ENCODE measurements around the gene CEP104. TPM values are rescaled to one million over a fixed set of nuclear protein-coding genes. Genes with fewer than 3 reads are reported as not detected.
A peak's percentile ranks its signal among the peaks of the same experiment; 100 is the strongest.

Gene CEP104
- polyA plus RNA-seq, 1 of the 3 experiments (the other 2 are of a cell fraction), result 19.2 TPM

DNA sequence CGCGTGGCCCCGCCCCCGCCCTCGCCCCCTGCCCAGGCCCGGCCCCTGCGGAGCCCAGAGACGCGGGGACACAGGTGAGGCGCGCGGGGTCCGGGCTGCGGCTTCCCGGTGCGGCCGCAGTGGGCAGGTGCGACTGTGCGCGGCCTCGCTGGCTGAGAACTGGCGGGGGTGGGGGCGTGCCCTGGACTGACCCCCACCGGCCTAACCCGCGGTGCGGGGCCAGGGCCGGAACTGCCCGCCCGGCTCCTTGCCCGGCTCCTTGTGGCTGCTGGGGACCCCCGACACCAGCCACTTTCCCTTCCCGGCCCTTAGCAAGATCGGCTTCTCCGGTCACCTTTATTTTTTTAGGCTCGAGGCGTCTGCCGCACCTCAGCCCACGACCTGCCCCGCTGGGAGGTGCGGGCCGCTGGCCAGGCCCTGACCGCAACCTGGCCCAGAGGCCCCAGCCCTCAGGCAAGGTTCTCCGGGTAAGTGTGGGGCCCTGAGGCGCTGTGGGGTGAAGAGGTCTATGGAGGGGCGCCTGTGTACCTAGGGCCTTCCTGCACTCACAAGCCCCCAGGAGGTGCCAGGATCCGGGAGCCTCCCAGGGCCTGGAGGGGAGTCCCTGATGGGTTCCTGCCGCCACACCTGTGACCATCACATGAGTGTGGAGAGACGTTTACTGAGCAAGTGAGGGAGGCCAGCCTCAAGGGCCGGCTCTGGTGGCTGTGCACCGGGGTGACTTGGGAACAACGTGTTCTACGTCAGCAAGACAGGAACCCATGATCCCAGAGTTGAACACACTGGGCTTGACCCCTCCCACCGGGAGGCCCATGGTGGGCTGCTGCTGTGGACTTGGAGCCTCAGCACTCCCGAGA is 84.1 kb downstream of the CEP104 start, which contains the start of gene SMIM1 (continued):
- no peak for TF ChIP-seq CHD2 (IDR thresholded peaks at IDR 0.05; ENCODE audit: low read length, partially characterized antibody)
- TF ChIP-seq, protein P1, sequence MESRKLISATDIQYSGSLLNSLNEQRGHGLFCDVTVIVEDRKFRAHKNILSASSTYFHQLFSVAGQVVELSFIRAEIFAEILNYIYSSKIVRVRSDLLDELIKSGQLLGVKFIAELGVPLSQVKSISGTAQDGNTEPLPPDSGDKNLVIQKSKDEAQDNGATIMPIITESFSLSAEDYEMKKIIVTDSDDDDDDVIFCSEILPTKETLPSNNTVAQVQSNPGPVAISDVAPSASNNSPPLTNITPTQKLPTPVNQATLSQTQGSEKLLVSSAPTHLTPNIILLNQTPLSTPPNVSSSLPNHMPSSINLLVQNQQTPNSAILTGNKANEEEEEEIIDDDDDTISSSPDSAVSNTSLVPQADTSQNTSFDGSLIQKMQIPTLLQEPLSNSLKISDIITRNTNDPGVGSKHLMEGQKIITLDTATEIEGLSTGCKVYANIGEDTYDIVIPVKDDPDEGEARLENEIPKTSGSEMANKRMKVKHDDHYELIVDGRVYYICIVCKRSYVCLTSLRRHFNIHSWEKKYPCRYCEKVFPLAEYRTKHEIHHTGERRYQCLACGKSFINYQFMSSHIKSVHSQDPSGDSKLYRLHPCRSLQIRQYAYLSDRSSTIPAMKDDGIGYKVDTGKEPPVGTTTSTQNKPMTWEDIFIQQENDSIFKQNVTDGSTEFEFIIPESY (IDR thresholded peaks at IDR 0.05; ENCODE audit: borderline replicate concordance, low read depth), result no peak

DNA sequence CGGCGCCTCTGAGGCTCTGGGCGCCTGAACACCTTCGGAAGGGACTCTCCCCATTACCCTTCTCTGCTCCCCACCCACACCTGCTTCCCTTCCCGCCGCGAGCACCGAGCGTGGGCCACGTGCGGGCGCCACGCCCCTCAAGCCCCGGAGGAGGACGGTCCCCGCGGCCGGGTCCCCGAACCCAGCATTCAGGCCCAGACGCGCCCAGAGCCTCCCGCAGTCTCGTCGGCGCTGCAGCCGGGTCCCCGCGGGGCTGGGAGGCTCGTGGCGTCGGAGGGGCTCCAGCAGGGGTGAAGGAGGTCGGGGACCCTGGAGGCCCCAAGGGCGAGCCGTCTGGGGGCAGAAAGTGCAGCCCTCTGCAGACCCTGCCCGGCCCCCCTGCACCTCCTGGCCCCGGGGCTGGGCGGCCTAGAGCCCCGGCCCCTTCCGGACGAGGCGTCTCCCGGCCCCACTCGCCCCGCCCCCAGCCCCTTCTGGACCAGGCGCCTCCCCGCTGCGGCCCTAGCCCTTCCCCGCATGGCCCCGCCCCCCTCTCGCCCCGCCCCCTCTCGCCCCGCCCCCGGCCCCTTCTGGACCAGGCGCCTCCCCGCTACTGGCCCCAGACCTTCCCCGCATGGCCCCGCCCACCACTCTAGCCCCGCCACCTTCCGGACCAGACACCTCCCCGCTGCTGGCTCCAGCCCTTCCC is 84.8 kb downstream of the CEP104 start:
- Histone ChIP-seq H3K4me3 (ENCODE audit: low read depth in 2 of 2, low read length in 1 of 2) (peak overlapping the region; percentile 61 to 68), H3K79me2 (ENCODE audit: insufficient read depth) (no peaks in the 10 kb centered on the region), H3K27me3 (ENCODE audit: insufficient read depth) (no peaks in the 10 kb centered on the region), H4K20me1 (ENCODE audit: insufficient read depth) (no peaks in the 10 kb centered on the region), H2AFZ (ENCODE audit: low read depth) (no peak overlapping the region), H3F3A (replicated peaks; ENCODE audit: insufficient read depth) (peaks cover 5% of the 10 kb centered on the region), H3K9ac (peak overlapping the region; percentile 54; the same call in 1 of the 2 replicates), H3K4me1 (ENCODE audit: control insufficient read depth in 1 of 2, insufficient read depth in 2 of 2, low read depth in 1 of 2, low read length in 1 of 2) (peaks cover 0 to 50% of the 10 kb centered on the region in 2 experiments; a peak in 1 of 4 replicates), H3K4me2 (peak overlapping the region; percentile 81; the same call in 1 of the 2 replicates), H3K27ac (ENCODE audit: low read depth in 2 of 2, low read length in 1 of 2) (peak overlapping the region in 1 of 2 experiments; percentile 78; a peak in 1 of 4 replicates), H3K9me2 (no peaks in the 10 kb centered on the region), H3K9me3 (no peaks in the 10 kb centered on the region), H3K36me3 (replicated peaks in 1 of 2; ENCODE audit: control insufficient read depth in 1 of 2, insufficient read depth in 2 of 2, low read length in 1 of 2) (no peaks in the 10 kb centered on the region)
- CTCF ChIA-PET, result interaction anchor here (0.8 kb wide), 1 partner anchor 48 kb away, joined by 4 read pairs; no protein-coding TSS in a partner anchor
- POLR2A ChIA-PET, result no interaction called here
- DNase-seq, result peak; percentile 100
- WGBS (ENCODE audit: low lambda C conversion rate), result 10% methylated on average over 14 of the region's 61 CpGs
- TF ChIP-seq, protein P1 (IDR thresholded peaks at IDR 0.05; ENCODE audit: borderline replicate concordance, low read depth), result no peak
- no peak for TF ChIP-seq EZH2phosphoT487 (IDR thresholded peaks at IDR 0.05; ENCODE audit: borderline replicate concordance, low read depth)
- TF ChIP-seq RCOR1 (IDR thresholded peaks at IDR 0.05; ENCODE audit: low read length), result no peak
- no peak for TF ChIP-seq MEF2A (IDR thresholded peaks at IDR 0.05; ENCODE audit: borderline replicate concordance, low read depth)
- TF ChIP-seq, protein P2, sequence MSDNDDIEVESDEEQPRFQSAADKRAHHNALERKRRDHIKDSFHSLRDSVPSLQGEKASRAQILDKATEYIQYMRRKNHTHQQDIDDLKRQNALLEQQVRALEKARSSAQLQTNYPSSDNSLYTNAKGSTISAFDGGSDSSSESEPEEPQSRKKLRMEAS (IDR thresholded peaks at IDR 0.05; ENCODE audit: low read depth), result 0 out of 2 replicates have a peak, but pooled peaks have one; percentile 47
- no peak for TF ChIP-seq NRF1 (IDR thresholded peaks at IDR 0.05; ENCODE audit: low read depth, low read length)
- no peak for TF ChIP-seq TEAD4 (IDR thresholded peaks at IDR 0.05; ENCODE audit: borderline replicate concordance, insufficient read depth)
- no peak for TF ChIP-seq GATA2 (CRISPR knock-in tag; IDR thresholded peaks at IDR 0.05)
- TF ChIP-seq, protein P3, sequence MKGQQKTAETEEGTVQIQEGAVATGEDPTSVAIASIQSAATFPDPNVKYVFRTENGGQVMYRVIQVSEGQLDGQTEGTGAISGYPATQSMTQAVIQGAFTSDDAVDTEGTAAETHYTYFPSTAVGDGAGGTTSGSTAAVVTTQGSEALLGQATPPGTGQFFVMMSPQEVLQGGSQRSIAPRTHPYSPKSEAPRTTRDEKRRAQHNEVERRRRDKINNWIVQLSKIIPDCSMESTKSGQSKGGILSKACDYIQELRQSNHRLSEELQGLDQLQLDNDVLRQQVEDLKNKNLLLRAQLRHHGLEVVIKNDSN (IDR thresholded peaks at IDR 0.05; ENCODE audit: borderline replicate concordance, low read depth), result 0 out of 2 replicates have a peak, but pooled peaks have one; percentile 28
- TF ChIP-seq TCF12 (IDR thresholded peaks at IDR 0.05), result no peak
- TF ChIP-seq MXI1 (IDR thresholded peaks at IDR 0.05; ENCODE audit: low read depth, low read length), result peak; percentile 74
- no peak for TF ChIP-seq RXRA (IDR thresholded peaks at IDR 0.05; ENCODE audit: borderline replicate concordance, low read depth)
- TF ChIP-seq EP300 (IDR thresholded peaks at IDR 0.05; ENCODE audit: borderline replicate concordance in 1 of 2, low read depth in 1 of 2, low read length in 1 of 2), result no peak
- no peak for TF ChIP-seq FOXM1 (IDR thresholded peaks at IDR 0.05; ENCODE audit: low read depth)
- no peak for TF ChIP-seq RAD21 (IDR thresholded peaks at IDR 0.05; ENCODE audit: low read length)
- no peak for TF ChIP-seq CHD2 (IDR thresholded peaks at IDR 0.05; ENCODE audit: low read length, partially characterized antibody)
- TF ChIP-seq, protein P4, sequence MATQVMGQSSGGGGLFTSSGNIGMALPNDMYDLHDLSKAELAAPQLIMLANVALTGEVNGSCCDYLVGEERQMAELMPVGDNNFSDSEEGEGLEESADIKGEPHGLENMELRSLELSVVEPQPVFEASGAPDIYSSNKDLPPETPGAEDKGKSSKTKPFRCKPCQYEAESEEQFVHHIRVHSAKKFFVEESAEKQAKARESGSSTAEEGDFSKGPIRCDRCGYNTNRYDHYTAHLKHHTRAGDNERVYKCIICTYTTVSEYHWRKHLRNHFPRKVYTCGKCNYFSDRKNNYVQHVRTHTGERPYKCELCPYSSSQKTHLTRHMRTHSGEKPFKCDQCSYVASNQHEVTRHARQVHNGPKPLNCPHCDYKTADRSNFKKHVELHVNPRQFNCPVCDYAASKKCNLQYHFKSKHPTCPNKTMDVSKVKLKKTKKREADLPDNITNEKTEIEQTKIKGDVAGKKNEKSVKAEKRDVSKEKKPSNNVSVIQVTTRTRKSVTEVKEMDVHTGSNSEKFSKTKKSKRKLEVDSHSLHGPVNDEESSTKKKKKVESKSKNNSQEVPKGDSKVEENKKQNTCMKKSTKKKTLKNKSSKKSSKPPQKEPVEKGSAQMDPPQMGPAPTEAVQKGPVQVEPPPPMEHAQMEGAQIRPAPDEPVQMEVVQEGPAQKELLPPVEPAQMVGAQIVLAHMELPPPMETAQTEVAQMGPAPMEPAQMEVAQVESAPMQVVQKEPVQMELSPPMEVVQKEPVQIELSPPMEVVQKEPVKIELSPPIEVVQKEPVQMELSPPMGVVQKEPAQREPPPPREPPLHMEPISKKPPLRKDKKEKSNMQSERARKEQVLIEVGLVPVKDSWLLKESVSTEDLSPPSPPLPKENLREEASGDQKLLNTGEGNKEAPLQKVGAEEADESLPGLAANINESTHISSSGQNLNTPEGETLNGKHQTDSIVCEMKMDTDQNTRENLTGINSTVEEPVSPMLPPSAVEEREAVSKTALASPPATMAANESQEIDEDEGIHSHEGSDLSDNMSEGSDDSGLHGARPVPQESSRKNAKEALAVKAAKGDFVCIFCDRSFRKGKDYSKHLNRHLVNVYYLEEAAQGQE (IDR thresholded peaks at IDR 0.05; ENCODE audit: low read depth, low read length), result no peak
- TF ChIP-seq POLR2AphosphoS5 (IDR thresholded peaks at IDR 0.05; ENCODE audit: low read depth, low read length), result no peak
- TF ChIP-seq JUND (IDR thresholded peaks at IDR 0.05), result no peak
- TF ChIP-seq SIN3A (IDR thresholded peaks at IDR 0.05; ENCODE audit: borderline replicate concordance, low read depth, low read length), result no peak

All from SK-N-SH (cell line).